ACHN (cell line): ENCODE data around the gene GPD1L.
"Not testable (repeated sequence)": the region's sequence is repeated elsewhere in the genome, so short reads cannot be mapped to it uniquely, and the experiment has no call there.

ENCODE experiments used
- DNase-seq: peaks from one replicate; pipeline ENCODE4 v3.0.0-alpha.2; 2015
- in situ Hi-C: cut with HindIII; loops from 2 replicates; pipeline ENCODE4 v1.10.0; 2017; ENCODE audit warnings: low sequenced_read_pairs, low pct_ligation_motif_present, low pct_unique_long_range_greater_than_20kb

GPD1L gene

GRCh38 chr3:32102289-32102688, 4.1 kb upstream of the GPD1L start:
- in situ Hi-C loops: no loop called here
- DNase-seq: no peak

- in situ Hi-C loops: no loop called here
- no peak for DNase-seq
Observed at GRCh38 chr3:32104492-32104891, 1.9 kb upstream of the GPD1L start.

- in situ Hi-C loops: no loop called here
- peak; percentile 7 for DNase-seq
Observed at GRCh38 chr3:32105291-32106131, 909 bp upstream of the GPD1L start.

GRCh38 chr3:32106929-32107362, 526 bp downstream of the GPD1L start:
- in situ Hi-C loops: no loop called here
- DNase-seq: peak; percentile 34

GRCh38 chr3:32108224-32108623, 1.8 kb downstream of the GPD1L start:
- DNase-seq, in situ Hi-C loops: not testable (repeated sequence)

- no peak for DNase-seq
- in situ Hi-C loops: no loop called here
Observed at GRCh38 chr3:32109256-32109655, 2.8 kb downstream of the GPD1L start.

- in situ Hi-C loops: no loop called here
- DNase-seq: no peak
Observed at GRCh38 chr3:32110233-32110760, 3.9 kb downstream of the GPD1L start.

- no peak for DNase-seq
- in situ Hi-C loops: no loop called here
Observed at GRCh38 chr3:32111560-32111959, 5.1 kb downstream of the GPD1L start.

GRCh38 chr3:32113566-32113965, 7.1 kb downstream of the GPD1L start:
- in situ Hi-C loops: no loop called here
- no peak for DNase-seq

GRCh38 chr3:32113981-32114545, 7.6 kb downstream of the GPD1L start:
- in situ Hi-C loops: no loop called here
- no peak for DNase-seq

- DNase-seq, in situ Hi-C loops: not testable (repeated sequence)
Observed at GRCh38 chr3:32114546-32115386, 8.3 kb downstream of the GPD1L start.

- DNase-seq: no peak
- in situ Hi-C loops: no loop called here
Observed at GRCh38 chr3:32117320-32117719, 10.9 kb downstream of the GPD1L start.

- DNase-seq: no peak
- in situ Hi-C loops: no loop called here
Observed at GRCh38 chr3:32118215-32118614, 11.8 kb downstream of the GPD1L start.

- DNase-seq: no peak
- in situ Hi-C loops: no loop called here
Observed at GRCh38 chr3:32120471-32120870, 14.1 kb downstream of the GPD1L start.

GRCh38 chr3:32121137-32121536, 14.7 kb downstream of the GPD1L start:
- in situ Hi-C loops: no loop called here
- DNase-seq: no peak

- no peak for DNase-seq
- in situ Hi-C loops: no loop called here
Observed at GRCh38 chr3:32123620-32124019, 17.2 kb downstream of the GPD1L start.

- in situ Hi-C loops: no loop called here
- no peak for DNase-seq
Observed at GRCh38 chr3:32125012-32125411, 18.6 kb downstream of the GPD1L start.

GRCh38 chr3:32126305-32127015, 20.0 kb downstream of the GPD1L start:
- in situ Hi-C loops: no loop called here
- no peak for DNase-seq
